Stimulated activated CD8-positive, alpha-beta memory T cell treated with anti-CD3 and anti-CD28 coated beads, Interleukin-4, amount 100 ng/mL, for 4 hours (primary cell): ENCODE data around the gene PREX1.
"Not testable (repeated sequence)": the region's sequence is repeated elsewhere in the genome, so short reads cannot be mapped to it uniquely, and the experiment has no call there.

Source experiments
- DNase-seq, 2 donors: peaks; one replicate each; pipeline ENCODE4 v3.0.0-alpha.2; 2020; ENCODE audit warnings: low read depth in 2 of 2, low spot score in 1 of 2

Gene PREX1

DNA sequence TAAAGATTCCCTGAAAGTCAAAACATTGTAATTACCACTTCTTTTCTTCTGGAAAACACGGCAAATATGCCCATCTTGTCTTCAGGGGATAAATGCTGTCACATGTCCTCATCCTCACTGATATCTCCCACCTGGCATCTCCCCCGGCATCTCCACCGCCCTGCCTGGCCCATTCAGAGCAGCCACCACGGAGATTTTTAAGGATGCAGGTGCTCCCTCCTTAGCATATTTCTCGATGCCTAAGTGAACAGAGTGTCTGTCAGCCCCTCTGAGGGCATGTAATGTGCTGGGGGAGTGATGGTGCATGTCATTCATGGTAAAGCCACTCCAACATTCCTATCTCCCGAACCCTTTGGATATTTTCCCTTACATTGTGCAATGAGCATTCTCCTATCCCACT is 215.5 kb downstream of the PREX1 start:
- DNase-seq: no peak

DNA sequence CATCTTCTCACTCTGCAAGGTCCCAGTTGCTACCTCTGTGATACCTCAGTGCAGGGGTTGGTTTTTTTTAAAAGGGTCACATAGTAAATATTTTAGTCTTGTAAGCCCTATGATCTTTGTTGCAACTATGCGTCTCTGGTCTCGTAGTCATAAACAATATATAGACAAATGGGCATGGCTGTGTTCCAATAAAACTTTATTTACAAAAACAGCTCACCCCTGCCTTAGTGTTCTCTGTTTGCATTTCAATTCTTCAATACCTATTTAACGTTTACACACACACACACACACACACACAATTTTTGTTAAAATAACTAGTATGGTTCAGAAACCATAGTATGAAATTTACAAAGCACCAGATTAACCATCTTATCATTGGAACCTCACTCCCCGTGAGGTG is 216.8 kb downstream of the PREX1 start:
- DNase-seq: no peak

DNA sequence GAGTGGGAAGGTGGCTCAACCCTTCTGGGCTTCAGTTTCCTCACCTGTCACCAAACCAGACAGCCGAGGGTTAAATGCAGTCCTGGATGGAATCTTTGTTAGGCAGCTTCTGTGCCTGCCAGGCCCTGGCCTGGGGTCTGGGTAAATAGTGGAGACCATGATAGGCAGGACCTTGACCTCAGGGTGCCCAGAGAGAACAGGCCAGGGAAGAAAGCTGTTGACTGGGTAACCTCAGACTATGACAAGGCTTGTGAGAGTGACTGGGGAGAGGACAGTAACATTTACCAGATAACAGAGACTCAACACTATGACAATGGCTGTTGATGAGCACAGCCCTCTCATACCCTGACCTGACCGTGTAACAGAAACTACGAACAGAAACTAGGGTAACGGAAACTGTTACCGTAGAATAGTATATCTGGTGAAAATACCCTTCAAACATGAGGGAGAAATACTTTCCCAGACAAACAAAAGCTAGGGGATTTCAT is 218.3 kb downstream of the PREX1 start:
- DNase-seq: no peak

DNA sequence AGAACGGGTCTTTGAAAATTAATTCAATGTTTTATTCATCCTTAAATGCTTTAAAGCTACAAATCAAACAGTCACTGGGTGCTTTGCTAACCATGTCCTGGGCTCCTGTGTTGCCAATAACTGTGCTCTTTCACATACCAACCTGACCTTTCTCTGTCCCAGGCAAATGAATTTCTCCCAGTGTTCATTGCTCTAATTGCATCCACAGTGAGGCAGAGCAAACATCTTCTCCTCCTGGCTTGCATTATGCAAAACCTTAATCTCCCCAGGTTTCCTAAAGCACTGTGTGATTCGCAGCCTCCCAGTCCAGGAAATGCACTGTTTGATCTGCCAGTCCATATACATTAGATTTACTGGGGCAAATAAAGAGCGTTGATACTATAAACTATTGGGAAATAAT is 219.0 kb downstream of the PREX1 start:
- DNase-seq: no peak

DNA sequence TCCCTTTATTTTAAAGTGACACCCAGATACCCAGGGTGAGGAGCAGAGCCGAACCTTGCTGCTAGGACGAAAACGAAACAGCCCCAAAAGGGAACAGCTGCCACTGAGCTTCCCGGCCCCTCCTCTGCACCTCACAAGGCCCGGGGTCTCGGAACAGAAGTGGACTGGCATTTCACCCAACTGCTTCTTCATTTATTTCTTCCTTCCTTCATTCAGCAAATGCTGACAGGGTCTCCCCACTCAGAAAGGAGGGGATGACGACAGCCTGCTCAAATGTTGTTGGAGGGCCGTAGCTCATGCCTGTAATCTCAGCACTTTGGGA is 220.3 kb downstream of the PREX1 start:
- no peak for DNase-seq

DNA sequence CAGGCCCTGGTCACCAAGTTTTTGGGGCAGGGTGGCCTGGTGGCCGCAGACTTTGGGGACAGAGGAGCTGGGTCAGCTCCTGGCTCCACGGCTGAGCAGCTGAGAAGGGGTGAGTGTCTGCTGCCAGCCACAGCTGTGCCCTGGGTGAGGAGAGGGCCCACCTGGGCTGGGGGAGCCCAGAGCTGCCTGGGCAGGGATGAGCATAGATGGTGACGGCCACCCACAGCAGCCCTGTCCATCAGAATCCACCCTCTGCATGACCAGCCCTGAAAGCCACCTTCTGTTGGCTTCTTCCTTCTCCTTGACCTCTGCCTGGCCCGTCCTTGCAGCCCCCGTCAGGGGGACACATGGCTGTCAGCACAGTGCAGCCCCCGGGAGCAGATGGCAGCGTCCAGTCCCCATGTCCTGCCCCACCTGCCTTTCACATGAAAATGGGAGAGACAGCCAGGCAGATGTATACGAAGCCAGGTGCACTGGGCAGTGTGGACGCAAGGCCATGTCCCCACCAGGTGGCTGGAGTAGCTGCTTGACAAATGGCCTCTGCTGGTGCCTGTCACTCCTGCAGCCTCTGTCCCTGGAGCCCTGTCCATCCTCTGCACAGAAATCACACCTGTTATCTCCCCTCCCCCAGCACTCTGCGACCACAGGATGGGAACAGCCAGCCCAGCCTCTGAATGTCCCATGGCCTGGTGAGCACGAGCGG is 220.8 kb downstream of the PREX1 start:
- no peak for DNase-seq

DNA sequence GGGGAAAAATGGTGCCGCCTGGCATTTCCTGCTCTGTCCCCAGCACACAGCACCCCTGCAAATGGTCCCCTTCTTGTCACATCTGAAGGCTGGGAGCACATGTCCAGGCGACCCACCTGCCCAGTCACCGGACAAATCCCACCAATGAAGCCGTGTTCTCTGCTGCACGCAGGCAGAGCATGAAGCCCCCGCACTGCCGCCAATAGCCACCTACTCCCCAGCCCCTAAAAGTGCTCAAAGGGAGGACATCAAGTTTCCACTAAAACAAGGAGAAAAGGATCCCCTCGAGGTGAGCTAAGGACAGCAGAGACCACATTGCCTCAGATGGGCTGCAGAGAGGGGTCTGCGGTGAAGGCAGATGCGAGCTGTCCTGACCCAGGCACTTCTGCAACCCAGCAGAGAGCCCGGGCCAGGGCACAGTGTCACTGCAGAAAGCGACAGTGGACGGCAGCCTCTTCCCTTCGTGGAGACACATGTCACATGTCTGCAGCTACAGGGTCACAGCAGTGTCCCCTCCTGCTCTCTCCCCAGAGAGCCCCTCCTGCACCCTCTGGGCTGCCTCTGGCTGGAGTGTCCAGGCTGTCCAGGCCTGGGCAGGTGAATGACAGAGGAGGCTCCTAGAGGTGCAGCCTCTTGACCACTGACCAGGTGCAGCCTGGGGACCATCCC is 221.5 kb downstream of the PREX1 start:
- DNase-seq: no peak

DNA sequence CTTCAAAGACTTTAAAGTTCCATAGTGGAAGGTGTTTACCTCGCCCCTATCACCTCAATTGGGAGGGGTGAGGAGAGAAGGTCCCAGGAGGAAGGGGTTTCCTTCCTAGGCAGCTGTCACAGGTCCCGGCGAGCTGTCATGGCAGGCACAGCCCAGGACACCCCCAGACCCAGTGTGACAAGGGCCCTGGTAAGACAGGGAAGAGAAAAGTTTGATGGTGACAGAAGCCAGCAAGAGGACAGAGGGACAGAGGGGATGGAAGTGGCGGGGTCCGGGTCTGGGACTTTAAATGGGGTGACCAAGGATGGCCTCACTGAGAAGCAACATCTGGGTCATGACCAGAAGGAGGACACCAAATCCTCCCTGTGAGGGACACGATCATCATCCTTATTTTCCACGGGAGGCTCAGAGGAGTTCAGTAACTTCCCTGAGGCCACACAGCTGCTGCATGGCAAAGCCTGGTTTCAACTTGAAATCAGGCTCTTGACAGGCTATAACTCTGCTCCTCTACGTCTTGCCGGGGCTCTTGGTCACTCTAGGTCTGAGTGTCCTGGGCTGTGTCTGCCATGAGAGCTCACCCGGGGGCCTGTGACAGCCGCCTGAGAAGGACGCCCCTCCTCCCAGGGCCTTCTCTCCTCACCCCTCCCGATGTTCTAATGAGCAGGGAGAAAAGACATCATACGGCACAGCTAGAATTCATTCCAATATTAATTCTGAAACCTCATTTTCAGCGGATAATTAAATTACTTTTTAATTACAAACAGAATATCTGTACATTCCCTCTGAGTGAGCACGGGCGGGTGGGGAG is 222.2 kb downstream of the PREX1 start:
- no peak for DNase-seq

DNA sequence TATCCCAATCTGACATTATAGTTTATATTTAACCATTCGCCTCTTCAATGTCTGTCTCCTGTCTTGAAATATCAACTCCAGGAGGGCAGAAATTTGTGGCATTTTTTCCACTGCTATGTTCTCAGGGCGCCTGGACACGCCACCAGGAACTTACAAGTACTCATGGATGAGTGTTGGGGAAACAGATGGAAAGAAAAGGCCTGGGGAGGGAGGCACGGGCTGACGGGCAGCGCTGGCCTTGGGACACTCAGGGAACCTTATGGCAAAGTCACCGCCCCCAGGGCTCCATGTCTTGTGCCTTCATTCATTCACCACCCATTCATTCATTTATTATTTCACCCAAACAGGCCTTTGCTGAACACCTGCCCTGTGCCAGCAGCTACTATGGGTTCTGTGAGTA is 222.9 kb downstream of the PREX1 start:
- DNase-seq: no peak

DNA sequence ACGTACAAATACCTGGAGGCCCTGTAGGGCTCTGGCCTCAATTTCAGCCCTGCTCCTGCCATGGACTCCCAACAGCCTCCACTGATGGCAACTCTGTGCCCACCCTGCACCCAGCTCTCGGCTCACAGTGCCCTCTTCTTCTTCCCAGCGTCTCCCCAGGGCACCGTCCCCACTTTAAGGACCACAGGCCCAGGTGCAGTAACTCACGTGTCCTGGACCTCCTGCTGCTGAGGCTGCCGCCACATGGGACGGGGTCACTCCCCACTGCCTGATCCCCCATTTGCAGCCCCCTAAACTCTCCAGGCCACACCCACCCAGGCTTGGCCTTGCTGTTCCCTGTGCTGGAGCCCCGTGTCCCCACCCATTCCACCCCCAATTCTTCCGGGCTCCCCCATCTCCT is 223.4 kb downstream of the PREX1 start:
- DNase-seq: no peak

DNA sequence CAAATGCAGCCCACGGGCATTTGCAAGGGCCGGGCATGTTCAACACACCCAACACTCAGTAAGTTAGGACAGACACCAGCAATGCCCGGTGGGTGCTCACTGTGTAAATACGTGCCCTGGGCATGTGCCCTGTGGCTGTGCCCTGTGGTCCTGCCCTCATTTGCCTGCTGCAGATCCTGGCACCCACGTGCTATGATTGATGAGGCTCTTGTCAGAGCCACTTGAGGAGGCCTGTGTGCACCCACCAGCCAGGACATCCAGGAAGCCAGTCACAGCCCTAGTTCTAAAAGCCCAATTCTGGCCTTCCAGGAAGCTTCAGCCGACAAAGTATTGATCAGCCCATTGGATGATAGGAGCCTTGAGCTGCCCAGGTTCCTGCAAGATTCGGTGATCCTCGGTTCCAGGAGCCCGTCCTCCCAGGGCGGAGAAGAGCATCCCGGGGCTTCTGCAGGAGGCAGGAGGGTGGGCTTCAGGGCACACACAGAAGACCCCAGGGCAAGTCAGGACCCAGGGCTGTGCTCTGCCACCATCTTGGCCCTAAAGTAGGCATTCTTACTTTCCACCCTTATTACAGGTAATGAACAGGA is 223.9 kb downstream of the PREX1 start:
- no peak for DNase-seq

DNA sequence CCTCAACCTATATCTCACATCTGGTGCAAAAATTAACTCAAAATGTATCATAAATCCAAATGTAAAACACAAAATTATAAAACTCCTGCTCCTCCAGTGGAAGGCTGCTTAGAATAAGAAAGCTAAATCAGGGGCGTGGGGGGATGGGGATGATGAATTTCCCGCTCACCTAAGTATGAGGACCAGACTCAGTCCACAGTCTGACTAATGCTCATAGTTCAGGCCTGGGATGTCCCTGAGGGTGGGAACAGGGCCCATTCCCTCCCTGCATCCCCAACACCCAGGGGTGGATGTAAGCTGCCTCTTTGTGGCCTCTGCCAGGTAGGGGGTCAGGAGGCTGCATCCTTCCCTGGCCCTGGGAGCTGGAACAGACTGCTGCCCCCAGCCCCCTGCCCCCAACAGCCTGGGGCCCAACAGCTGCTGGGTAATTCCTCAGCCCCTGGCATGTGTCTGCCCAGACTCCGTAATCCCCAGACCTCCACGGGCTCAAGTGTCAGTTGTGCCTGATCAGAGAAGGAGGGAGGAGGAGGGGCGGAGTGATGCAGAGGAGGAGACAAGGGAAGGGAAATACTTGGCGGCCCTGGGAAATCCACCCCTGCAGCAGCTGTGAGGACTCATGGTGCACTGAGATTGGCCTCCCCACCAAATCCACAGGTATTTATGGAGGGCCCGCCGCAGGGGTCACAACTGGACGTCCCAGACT is 224.5 kb downstream of the PREX1 start:
- no peak for DNase-seq

DNA sequence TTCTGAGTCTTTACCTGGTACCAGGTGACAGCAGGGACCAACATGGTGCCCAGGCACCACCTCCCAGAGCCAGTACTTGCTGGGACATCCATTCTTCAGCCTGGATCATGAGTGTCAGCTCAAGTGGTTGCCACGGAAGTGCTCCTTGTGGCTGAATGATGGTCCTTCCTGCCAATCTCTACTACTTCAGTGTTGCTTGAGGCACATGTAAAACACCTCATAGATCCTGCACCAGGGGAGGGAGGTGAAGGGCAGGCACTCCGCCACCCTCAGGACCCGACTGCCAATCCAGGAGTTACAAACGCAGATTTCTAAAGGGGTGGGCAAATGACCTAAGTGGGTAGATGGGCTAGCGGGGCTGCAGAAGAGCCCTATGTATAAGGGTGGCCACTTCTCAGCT is 226.0 kb downstream of the PREX1 start:
- no peak for DNase-seq

DNA sequence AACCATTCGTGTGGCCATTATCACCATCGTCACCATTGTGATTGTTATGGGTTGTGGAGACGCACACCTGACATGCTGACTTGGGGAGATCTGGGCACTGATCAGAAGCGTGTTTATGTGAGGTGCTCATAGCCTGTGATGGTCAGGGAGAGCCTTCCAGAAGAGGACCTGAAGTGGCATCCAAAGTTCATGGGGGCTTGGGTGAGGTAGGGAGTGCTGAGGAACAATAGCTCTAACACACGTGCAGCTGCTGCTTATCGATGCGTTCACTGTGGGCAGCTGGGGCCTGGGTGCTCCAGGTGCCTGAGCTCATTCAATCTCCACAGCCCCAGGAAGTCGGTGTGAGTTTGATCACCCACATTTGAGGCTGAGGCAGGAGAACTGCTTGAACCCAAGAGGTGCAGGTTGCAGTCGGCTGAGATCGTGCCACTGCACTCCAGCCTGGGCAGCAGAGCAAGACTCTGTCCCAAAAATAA is 227.3 kb downstream of the PREX1 start:
- no peak for DNase-seq

DNA sequence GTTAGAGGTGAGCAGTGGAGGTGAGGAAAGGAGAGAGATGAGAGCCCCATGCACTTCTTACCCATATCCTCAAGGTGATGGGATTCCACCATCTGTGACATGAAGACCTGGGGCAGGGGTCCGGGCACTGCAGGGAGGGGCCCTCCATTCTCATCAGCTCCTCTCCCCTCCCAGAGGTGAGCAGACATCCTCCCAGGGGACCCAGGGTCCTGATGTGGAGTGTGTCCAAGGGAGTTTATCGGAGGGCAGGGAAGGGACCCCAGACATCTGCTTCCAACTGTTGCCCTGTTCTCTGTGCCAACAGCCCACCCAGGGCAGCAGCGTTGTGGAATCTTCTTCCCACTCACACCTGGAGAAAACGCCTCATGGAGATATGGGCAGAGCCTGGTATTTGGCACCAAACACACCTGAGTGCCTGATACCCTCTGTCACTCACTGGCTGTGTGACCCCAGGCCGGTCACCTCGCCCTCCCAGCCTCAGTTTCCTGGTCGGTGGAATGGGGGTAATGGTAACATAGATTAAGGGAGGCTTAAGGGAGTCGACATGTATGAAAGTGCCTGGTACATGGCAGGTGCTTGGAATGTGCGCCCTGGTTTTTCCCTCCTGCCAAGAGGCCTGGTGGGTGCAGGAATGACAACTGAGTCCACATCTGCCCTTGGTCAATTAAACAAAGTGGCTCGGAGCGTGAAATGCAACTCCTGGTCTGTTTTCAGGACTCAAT is 227.9 kb downstream of the PREX1 start:
- no peak for DNase-seq

DNA sequence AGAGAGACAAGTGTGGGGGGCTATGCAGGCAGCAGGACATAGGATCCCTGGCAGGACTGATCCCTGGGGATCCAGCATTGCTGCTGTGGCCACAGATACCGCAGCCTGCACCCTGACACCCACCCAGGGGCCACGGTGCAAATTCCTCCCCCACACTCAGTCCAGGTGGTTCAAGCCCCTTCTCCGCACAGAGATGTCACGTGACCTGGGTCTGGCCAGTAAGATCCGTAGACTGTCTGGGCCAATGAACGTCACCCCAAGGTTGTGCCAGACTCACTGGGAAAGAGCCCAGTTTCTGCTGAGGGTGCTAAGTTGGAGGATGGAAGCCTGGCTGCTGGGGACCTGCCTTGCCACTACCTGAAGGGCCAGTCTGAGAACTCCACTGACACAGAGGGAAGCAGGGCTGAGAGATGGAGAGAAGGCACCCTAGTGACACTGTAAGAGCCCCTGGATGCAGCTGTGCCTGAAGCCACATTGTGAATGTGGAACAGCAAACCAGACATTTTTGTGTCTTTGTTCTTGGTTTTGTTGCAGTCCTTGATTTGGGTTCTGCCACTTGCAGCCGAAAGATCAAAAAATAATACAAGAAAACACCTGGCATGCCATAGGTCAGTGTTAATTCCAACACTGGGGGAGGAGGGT is 228.6 kb downstream of the PREX1 start:
- no peak for DNase-seq

DNA sequence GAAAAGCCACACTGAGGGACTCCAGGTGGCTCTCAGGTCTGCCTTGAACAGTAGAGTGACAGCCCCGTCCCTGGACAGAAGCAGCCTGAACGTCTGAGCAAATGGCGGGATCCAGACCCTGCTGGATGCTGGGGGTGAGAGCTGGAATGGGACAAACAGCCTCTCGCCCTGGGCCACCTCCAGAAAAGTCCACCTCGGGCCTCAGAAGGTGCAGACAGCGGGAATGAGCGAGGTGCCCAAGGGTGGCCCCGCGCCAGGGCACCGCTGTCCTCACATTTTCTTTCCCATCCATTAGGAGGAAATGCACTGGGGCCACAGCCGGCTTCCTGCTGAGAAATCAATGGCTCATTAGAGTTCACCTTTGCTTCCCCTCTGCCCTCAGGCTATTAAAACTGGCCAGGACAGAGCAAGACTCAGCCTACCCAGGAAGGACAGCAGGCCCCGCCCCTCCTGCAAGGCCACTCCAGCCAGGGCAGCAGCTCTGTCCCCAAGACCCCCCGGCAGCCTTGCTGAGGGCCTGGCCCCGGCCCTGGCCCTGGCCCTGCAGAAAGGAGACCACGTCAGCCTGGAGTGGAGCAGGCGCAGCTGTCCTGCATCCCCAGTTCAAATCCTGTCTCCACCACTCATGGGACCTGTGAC is 229.4 kb downstream of the PREX1 start:
- DNase-seq: not testable (repeated sequence)

DNA sequence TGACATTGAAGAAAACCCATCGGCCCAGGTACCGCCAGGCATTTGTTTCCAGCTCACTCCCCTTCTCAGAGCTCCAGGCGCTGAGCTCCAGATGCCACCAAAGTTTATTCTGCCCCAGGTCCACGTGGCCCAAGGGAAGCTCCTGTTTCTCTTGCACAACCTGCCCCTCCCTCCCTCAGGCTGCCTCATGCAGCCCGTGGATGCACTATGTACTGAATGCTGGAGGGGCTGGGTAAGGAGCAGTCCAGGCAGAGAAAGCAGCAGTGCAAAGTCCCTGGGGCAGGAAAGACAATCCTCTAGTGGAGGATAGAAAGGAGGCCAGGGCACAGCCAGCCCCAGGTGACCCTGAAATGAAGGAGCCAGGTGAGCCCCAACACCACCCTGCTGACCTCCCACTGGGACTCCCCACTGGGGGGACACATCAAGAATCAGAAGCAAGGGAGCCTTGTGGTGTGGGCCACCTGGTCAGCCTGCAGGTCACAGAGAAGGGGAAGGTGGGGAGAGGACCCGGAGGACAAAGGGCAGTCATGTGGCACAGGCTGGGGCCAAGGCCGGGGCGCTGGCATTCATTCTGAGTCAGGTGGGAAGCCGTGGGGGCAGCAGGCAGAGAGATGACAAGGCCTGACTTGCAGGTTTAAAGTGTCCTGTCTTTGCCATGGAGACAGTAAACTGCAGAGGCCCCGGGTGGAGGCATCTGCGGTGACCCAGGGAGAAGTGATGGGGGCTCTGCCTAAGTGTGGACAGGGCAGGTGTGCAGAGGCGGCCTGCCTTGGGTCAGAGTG is 230.1 kb downstream of the PREX1 start:
- DNase-seq: no peak
